ENCODE results near the gene SOS1. TPM values are rescaled to one million over a fixed set of nuclear protein-coding genes. Genes with fewer than 3 reads are reported as not detected.

SOS1 gene
- total and polyA plus RNA-seq, 2 donors = 17.3 to 92.6 TPM

Small RNA genes within 50 kb of the gene (small RNA-seq; reads per million reads assigned to genes)
- gene HSPE1P13 (not detected), gene RF00019 (not detected), gene RN7SL96P (not detected), gene RNU6-198P (not detected)

Other genes with a start within 250 kb of the SOS1 start
- gene DHX57, start 245.1 kb downstream of the SOS1 start, total RNA-seq = 30.3 TPM
- gene DHX57, start 245.1 kb downstream of the SOS1 start, polyA plus RNA-seq = 9.2 TPM
- 15.3 TPM for gene MORN2, start 245.1 kb downstream of the SOS1 start, total RNA-seq
- gene MORN2, start 245.1 kb downstream of the SOS1 start, polyA plus RNA-seq = 20.2 TPM
- 2.1 TPM for gene ARHGEF33, start 231.2 kb downstream of the SOS1 start, total RNA-seq
- gene ARHGEF33, start 231.2 kb downstream of the SOS1 start, polyA plus RNA-seq = 0.99 TPM
- 7.5 TPM for gene CDKL4, start 122.9 kb upstream of the SOS1 start, total RNA-seq
- gene CDKL4, start 122.9 kb upstream of the SOS1 start, polyA plus RNA-seq = 0.11 TPM

Measured in urinary bladder (tissue), 2 donors.